ENCODE data around the gene RNF222. TPM values are rescaled to one million over a fixed set of nuclear protein-coding genes. Genes with fewer than 3 reads are reported as not detected.

RNF222 gene
- total RNA-seq, 4 donors from 2014 or later: 8.1 to 21.8 (median 14.9) TPM

- Histone ChIP-seq H3K4me1 (peaks cover 0 to 11% (median 2%) of the 10 kb centered on the region in 3 donors), H3K9me3 (no peaks in the 10 kb centered on the region), H3K4me3 (no peak overlapping the region), H3K36me3 (peaks cover 0 to 17% (median 0%) of the 10 kb centered on the region in 3 donors), H3K27ac (peak overlapping the region in 3 of 4 donors; percentile 11 to 22 (median 18)), H3K27me3 (no peaks in the 10 kb centered on the region)
- 60% methylated on average over 3 of the region's 3 CpGs for WGBS, 2 donors
- no peak for TF ChIP-seq POLR2A (IDR thresholded peaks at IDR 0.05)
- no peak for TF ChIP-seq CTCF (IDR thresholded peaks at IDR 0.05)
- intact Hi-C loops (cut with DNase I): no loop called here
- DNase-seq: no peak
Observed at GRCh38 chr17:8360751-8361150, 36.9 kb downstream of the RNF222 start.

- Histone ChIP-seq H3K27me3 (no peaks in the 10 kb centered on the region), H3K27ac (peak overlapping the region in 2 of 4 donors; percentile 22 to 45), H3K36me3 (peaks cover 0 to 13% (median 0%) of the 10 kb centered on the region in 3 donors), H3K4me1 (peaks cover 0 to 11% (median 2%) of the 10 kb centered on the region in 3 donors), H3K9me3 (no peaks in the 10 kb centered on the region), H3K4me3 (no peak overlapping the region)
- intact Hi-C loops (cut with DNase I): no loop called here
- TF ChIP-seq POLR2A (IDR thresholded peaks at IDR 0.05) (no peak), CTCF (IDR thresholded peaks at IDR 0.05) (no peak)
- 38 to 39% methylated on average over 3 of the region's 3 CpGs for WGBS, 2 donors
- no peak for DNase-seq
Observed at GRCh38 chr17:8360260-8360659, 37.4 kb downstream of the RNF222 start.

- DNase-seq: no peak
- no peaks in the 10 kb centered on the region for H3K9me3 ChIP-seq
- peaks cover 0 to 8% (median 0%) of the 10 kb centered on the region in 3 donors for H3K36me3 ChIP-seq
- intact Hi-C loops (cut with DNase I): no loop called here
- H3K4me1 ChIP-seq: peaks cover 0 to 11% (median 2%) of the 10 kb centered on the region in 3 donors
- WGBS, 2 donors: 46 to 50% methylated on average over 5 of the region's 5 CpGs
- TF ChIP-seq CTCF (IDR thresholded peaks at IDR 0.05) (no peak), POLR2A (IDR thresholded peaks at IDR 0.05) (no peak)
- H3K27ac ChIP-seq: peak overlapping the region in 3 of 4 donors; percentile 36 to 71 (median 45)
- no peaks in the 10 kb centered on the region for H3K27me3 ChIP-seq
- no peak overlapping the region for H3K4me3 ChIP-seq
Observed at GRCh38 chr17:8359769-8360168, 37.9 kb downstream of the RNF222 start.

GRCh38 chr17:8357910-8358309, 39.7 kb downstream of the RNF222 start:
- no peaks in the 10 kb centered on the region for H3K9me3 ChIP-seq
- intact Hi-C loops (cut with DNase I): no loop called here
- WGBS, 2 donors: 94 to 95% methylated on average over 3 of the region's 3 CpGs
- no peak for TF ChIP-seq CTCF (IDR thresholded peaks at IDR 0.05)
- no peak for TF ChIP-seq POLR2A (IDR thresholded peaks at IDR 0.05)
- H3K4me3 ChIP-seq: no peak overlapping the region
- H3K4me1 ChIP-seq: peaks cover 0 to 11% (median 2%) of the 10 kb centered on the region in 3 donors
- H3K27ac ChIP-seq: no peak overlapping the region
- no peaks in the 10 kb centered on the region for H3K36me3 ChIP-seq
- DNase-seq: no peak
- H3K27me3 ChIP-seq: no peaks in the 10 kb centered on the region

GRCh38 chr17:8354236-8354635, 43.4 kb downstream of the RNF222 start:
- Histone ChIP-seq H3K36me3 (no peaks in the 10 kb centered on the region), H3K27ac (no peak overlapping the region), H3K4me3 (no peak overlapping the region), H3K4me1 (no peaks in the 10 kb centered on the region), H3K27me3 (no peaks in the 10 kb centered on the region), H3K9me3 (no peaks in the 10 kb centered on the region)
- intact Hi-C loops (cut with DNase I): no loop called here
- no peak for DNase-seq
- WGBS, 2 donors: 55 to 60% methylated on average over 8 of the region's 8 CpGs
- TF ChIP-seq POLR2A (IDR thresholded peaks at IDR 0.05): no peak
- no peak for TF ChIP-seq CTCF (IDR thresholded peaks at IDR 0.05)

Data from esophagus squamous epithelium (tissue), 5 donors.